Calu3 (cell line): ENCODE results near the gene SLC27A5. TPM values are rescaled to one million over a fixed set of nuclear protein-coding genes. Genes with fewer than 3 reads are reported as not detected.
"Not testable (repeated sequence)": the region's sequence is repeated elsewhere in the genome, so short reads cannot be mapped to it uniquely, and the experiment has no call there.

ENCODE experiments used
- BruUV-seq: library from RNA; stranded (reverse); fragments of 400-500 nt; replicated peaks from 2 replicates; lab custom pipeline; 2021; lab: Mats Ljungman, UMichigan
- CTCF ChIA-PET: fragments of 300-600 bp; sonication (Branson Sonifier 250); formaldehyde crosslinking; loops from one replicate; lab custom pipeline; 2022; ENCODE audit warnings: antibody characterized with exemption; lab: Charles Lee
- DNase-seq: peaks from one replicate; pipeline ENCODE4 v3.0.0; 2022
- H3K27ac Mint-ChIP-seq: one replicate; pipeline ENCODE4 v1.8.0; 2022; ENCODE audit warnings: mixed read lengths; ENCODE audit not compliant: unreplicated experiment
- H3K27me3 Mint-ChIP-seq: one replicate; pipeline ENCODE4 v1.8.0; 2022; ENCODE audit warnings: mixed read lengths; ENCODE audit not compliant: unreplicated experiment
- H3K36me3 Mint-ChIP-seq: one replicate; pipeline ENCODE4 v1.8.0; 2022; ENCODE audit warnings: mild to moderate bottlenecking, moderate library complexity, mixed read lengths; ENCODE audit not compliant: insufficient read depth, unreplicated experiment
- H3K4me1 Mint-ChIP-seq: one replicate; pipeline ENCODE4 v1.8.0; 2022; ENCODE audit warnings: mild to moderate bottlenecking, low read depth, mixed read lengths; ENCODE audit not compliant: unreplicated experiment
- H3K4me3 Mint-ChIP-seq: one replicate; pipeline ENCODE4 v1.8.0; 2022; ENCODE audit warnings: mild to moderate bottlenecking, low read depth, moderate library complexity, mixed read lengths; ENCODE audit not compliant: unreplicated experiment
- H3K9me3 Mint-ChIP-seq: one replicate; pipeline ENCODE4 v1.8.0; 2022; ENCODE audit warnings: low read depth, mixed read lengths; ENCODE audit not compliant: unreplicated experiment
- CTCF ChIP-seq: fragments of 200-600 bp; IDR thresholded peaks from one replicate; pipeline ENCODE4 v1.8.0; 2022; ENCODE audit warnings: antibody characterized with exemption; ENCODE audit not compliant: unreplicated experiment
- intact Hi-C: fragments of 100-400 bp; cut with micrococcal nuclease; formaldehyde crosslinking; loops from one replicate; pipeline ENCODE4 v1.10.0; 2022; ENCODE audit not compliant: unreplicated experiment
- total RNA-seq: library from RNA; stranded (reverse); gene quantifications from 2 replicates; pipeline ENCODE4 v1.2.3, GENCODE V29; 2022

Gene SLC27A5
- total RNA-seq, 1 experiment from 2014 or later = 3.7 TPM

- no peaks in the 10 kb centered on the region for H3K27me3 Mint-ChIP-seq
- CTCF ChIA-PET = interaction anchor here (1.0 to 1.2 kb wide), 2 partner anchors 39 to 44 kb away, joined by 3 to 7 read pairs; partner anchors contain the start of gene ZBTB45
- no peak for DNase-seq
- no peak for TF ChIP-seq CTCF
- H3K4me1 Mint-ChIP-seq = peaks cover 9% of the 10 kb centered on the region
- no peaks in the 10 kb centered on the region for H3K9me3 Mint-ChIP-seq
- peaks cover 67% of the 10 kb centered on the region for H3K36me3 Mint-ChIP-seq
- peak overlapping the region; percentile 95 for H3K27ac Mint-ChIP-seq
- H3K4me3 Mint-ChIP-seq = peak overlapping the region; percentile 71
- TSS peak; percentile 49 for BruUV-seq
- intact Hi-C loops = no loop called here
Measured at GRCh38 chr19:58474997-58475713, 36.6 kb downstream of the SLC27A5 start.

- H3K4me1 Mint-ChIP-seq = peaks cover 9% of the 10 kb centered on the region
- DNase-seq = no peak
- H3K27me3 Mint-ChIP-seq = no peaks in the 10 kb centered on the region
- H3K9me3 Mint-ChIP-seq = no peaks in the 10 kb centered on the region
- H3K36me3 Mint-ChIP-seq = peaks cover 64% of the 10 kb centered on the region
- peak overlapping the region; percentile 71 for H3K4me3 Mint-ChIP-seq
- intact Hi-C loops = no loop called here
- H3K27ac Mint-ChIP-seq = peak overlapping the region; percentile 7
- CTCF ChIA-PET = no interaction called here
- BruUV-seq = no TSS peak
- no peak for TF ChIP-seq CTCF
Measured at GRCh38 chr19:58474291-58474996, 37.3 kb downstream of the SLC27A5 start.

- peaks cover 9% of the 10 kb centered on the region for H3K4me1 Mint-ChIP-seq
- no TSS peak for BruUV-seq
- H3K36me3 Mint-ChIP-seq = peaks cover 64% of the 10 kb centered on the region
- no peaks in the 10 kb centered on the region for H3K27me3 Mint-ChIP-seq
- H3K27ac Mint-ChIP-seq = peak overlapping the region; percentile 7
- no peak overlapping the region for H3K4me3 Mint-ChIP-seq
- intact Hi-C loops = no loop called here
- TF ChIP-seq CTCF = no peak
- H3K9me3 Mint-ChIP-seq = no peaks in the 10 kb centered on the region
- CTCF ChIA-PET = no interaction called here
- no peak for DNase-seq
Measured at GRCh38 chr19:58473775-58474174, 38.0 kb downstream of the SLC27A5 start.

GRCh38 chr19:58471736-58472135 is 40.1 kb downstream of the SLC27A5 start:
- H3K4me3 Mint-ChIP-seq = no peak overlapping the region
- no TSS peak for BruUV-seq

GRCh38 chr19:58470837-58471543 is 40.8 kb downstream of the SLC27A5 start:
- H3K27ac Mint-ChIP-seq, intact Hi-C loops, H3K9me3 Mint-ChIP-seq, BruUV-seq, CTCF ChIA-PET, H3K27me3 Mint-ChIP-seq, H3K4me3 Mint-ChIP-seq, DNase-seq: not testable (repeated sequence)
- Mint-ChIP-seq H3K36me3 (peaks cover 74% of the 10 kb centered on the region), H3K4me1 (peaks cover 14% of the 10 kb centered on the region)

More at GRCh38 chr19:58471736-58472135, 40.1 kb downstream of the SLC27A5 start:
- CTCF ChIA-PET = no interaction called here
- Mint-ChIP-seq H3K27me3 (no peaks in the 10 kb centered on the region), H3K4me1 (peaks cover 17% of the 10 kb centered on the region), H3K36me3 (peaks cover 74% of the 10 kb centered on the region), H3K9me3 (no peaks in the 10 kb centered on the region), H3K27ac (no peak overlapping the region)
- no peak for DNase-seq
- intact Hi-C loops = no loop called here
- TF ChIP-seq CTCF = no peak
